Measurements from ENCODE around the gene HSPB9. TPM values are rescaled to one million over a fixed set of nuclear protein-coding genes. Genes with fewer than 3 reads are reported as not detected.

The HSPB9 gene
- total RNA-seq, 4 donors from 2014 or later, result 0.14 TPM; not detected in 3

DNA sequence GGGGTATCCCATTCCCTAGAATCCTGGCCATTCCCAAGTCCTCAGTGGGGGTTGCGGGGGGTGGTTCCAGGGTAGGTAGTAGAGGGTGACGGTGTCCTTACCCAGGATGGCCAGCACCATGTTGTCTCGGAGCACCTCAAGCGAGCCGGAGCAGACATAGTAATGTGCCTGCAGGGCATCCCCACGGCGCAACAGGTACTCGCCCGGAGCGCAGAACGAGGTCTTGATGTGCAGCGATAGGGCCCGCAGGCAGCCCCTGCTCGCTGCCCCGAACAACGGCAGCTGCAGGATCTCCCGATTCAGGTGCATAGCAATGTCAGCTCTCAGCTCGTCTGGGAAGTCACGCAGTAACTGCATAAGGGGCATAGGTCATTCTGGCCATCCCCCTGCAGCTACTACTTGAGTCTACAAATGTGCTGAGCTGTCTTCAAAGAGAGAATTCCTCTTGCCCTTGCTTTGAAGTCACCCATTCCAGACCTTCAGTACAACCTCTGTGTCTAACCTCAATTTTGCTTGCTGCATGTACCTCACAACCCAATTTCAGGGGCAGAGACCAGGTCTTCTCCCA lies 43.7 kb downstream of the HSPB9 start:
- DNase-seq, result no peak
- in situ Hi-C loops (cut with MboI; ENCODE audit: low pct_ligation_motif_present in 1 of 4, low pct_unique_long_range_greater_than_20kb in 1 of 4, low sequenced_read_pairs in 3 of 4) (no loop called here), intact Hi-C loops (cut with DNase I; ENCODE audit: low total_unique reads) (no loop called here)
- H3K27ac ChIP-seq, result no peak overlapping the region
- TF ChIP-seq, protein P1, sequence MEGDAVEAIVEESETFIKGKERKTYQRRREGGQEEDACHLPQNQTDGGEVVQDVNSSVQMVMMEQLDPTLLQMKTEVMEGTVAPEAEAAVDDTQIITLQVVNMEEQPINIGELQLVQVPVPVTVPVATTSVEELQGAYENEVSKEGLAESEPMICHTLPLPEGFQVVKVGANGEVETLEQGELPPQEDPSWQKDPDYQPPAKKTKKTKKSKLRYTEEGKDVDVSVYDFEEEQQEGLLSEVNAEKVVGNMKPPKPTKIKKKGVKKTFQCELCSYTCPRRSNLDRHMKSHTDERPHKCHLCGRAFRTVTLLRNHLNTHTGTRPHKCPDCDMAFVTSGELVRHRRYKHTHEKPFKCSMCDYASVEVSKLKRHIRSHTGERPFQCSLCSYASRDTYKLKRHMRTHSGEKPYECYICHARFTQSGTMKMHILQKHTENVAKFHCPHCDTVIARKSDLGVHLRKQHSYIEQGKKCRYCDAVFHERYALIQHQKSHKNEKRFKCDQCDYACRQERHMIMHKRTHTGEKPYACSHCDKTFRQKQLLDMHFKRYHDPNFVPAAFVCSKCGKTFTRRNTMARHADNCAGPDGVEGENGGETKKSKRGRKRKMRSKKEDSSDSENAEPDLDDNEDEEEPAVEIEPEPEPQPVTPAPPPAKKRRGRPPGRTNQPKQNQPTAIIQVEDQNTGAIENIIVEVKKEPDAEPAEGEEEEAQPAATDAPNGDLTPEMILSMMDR (IDR thresholded peaks at IDR 0.05), result no peak
- TF ChIP-seq POLR2AphosphoS5 (IDR thresholded peaks at IDR 0.05) (no peak), EP300 (IDR thresholded peaks at IDR 0.05; ENCODE audit: low read depth) (no peak), POLR2A (IDR thresholded peaks at IDR 0.05) (no peak)
- no peaks in the 10 kb centered on the region for H3K27me3 ChIP-seq
- H3K4me3 ChIP-seq, result no peak overlapping the region
- no peaks in the 10 kb centered on the region for H3K9me3 ChIP-seq
- no peaks in the 10 kb centered on the region for H3K36me3 ChIP-seq
- no peaks in the 10 kb centered on the region for H3K4me1 ChIP-seq
- WGBS, 2 donors (ENCODE audit: low coverage in 1 of 2), result 89% methylated on average over 19 of the region's 19 CpGs; no CpG with 5 or more reads in 1 of the 2 donors

DNA sequence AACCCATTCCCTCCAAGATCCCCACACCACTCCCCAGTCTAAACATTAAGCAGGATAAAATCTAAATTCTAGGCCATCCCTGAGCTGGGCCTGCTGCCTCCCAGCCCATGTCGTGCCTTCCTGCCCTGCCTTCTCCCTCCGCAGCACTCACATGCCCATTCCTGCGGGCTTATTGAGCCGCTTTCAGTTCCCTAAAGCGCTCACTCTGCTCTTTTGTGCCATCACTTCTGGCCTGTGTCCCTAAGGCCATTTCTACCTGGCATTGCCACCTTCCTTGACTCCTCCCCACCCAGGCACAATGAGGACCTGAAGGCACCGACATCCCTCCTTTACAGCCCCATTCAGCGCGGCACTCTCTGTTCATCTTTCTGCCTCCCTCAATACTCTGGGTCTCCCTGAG lies 45.2 kb downstream of the HSPB9 start:
- Histone ChIP-seq H3K4me3 (no peak overlapping the region), H3K9me3 (no peaks in the 10 kb centered on the region), H3K27me3 (no peaks in the 10 kb centered on the region), H3K4me1 (no peaks in the 10 kb centered on the region), H3K36me3 (no peaks in the 10 kb centered on the region), H3K27ac (no peak overlapping the region)
- intact Hi-C loops (cut with DNase I; ENCODE audit: low total_unique reads) (no loop called here), in situ Hi-C loops (cut with MboI; ENCODE audit: low pct_ligation_motif_present in 1 of 4, low pct_unique_long_range_greater_than_20kb in 1 of 4, low sequenced_read_pairs in 3 of 4) (no loop called here)
- TF ChIP-seq POLR2A (IDR thresholded peaks at IDR 0.05) (no peak), EP300 (IDR thresholded peaks at IDR 0.05; ENCODE audit: low read depth) (no peak), POLR2AphosphoS5 (IDR thresholded peaks at IDR 0.05) (no peak)
- TF ChIP-seq, protein P1 (IDR thresholded peaks at IDR 0.05), result no peak
- WGBS, 2 donors (ENCODE audit: low coverage in 1 of 2), result 87 to 92% methylated on average over 8 of the region's 8 CpGs
- no peak for DNase-seq

DNA sequence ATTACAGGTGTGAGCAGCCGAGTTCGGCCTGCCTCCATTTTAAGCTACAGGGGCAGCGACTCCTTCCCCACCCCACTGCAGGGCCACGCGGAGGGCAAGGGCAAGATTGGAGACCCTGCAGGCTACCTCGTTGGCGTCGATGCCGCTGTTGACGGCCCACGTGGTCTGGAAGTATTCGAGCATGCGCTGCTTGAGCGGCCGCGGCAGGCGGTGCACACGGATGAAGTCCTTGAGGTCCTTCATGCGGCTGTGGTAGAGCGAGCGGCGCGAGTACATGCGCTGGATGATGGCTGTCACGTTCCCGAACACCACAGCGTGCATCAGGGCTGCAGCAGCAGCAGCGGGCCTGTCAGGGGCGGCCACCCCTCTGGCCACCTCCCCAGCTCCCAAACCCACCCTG lies 46.7 kb downstream of the HSPB9 start:
- Histone ChIP-seq H3K27ac (no peak overlapping the region), H3K4me1 (no peaks in the 10 kb centered on the region), H3K9me3 (no peaks in the 10 kb centered on the region), H3K4me3 (no peak overlapping the region), H3K27me3 (no peaks in the 10 kb centered on the region), H3K36me3 (no peaks in the 10 kb centered on the region)
- intact Hi-C loops (cut with DNase I; ENCODE audit: low total_unique reads) (no loop called here), in situ Hi-C loops (cut with MboI; ENCODE audit: low pct_ligation_motif_present in 1 of 4, low pct_unique_long_range_greater_than_20kb in 1 of 4, low sequenced_read_pairs in 3 of 4) (no loop called here)
- TF ChIP-seq POLR2A (IDR thresholded peaks at IDR 0.05) (no peak), EP300 (IDR thresholded peaks at IDR 0.05; ENCODE audit: low read depth) (no peak), POLR2AphosphoS5 (IDR thresholded peaks at IDR 0.05) (no peak)
- TF ChIP-seq, protein P1 (IDR thresholded peaks at IDR 0.05), result no peak
- 93% methylated on average over 29 of the region's 29 CpGs; no CpG with 5 or more reads in 1 of the 2 donors for WGBS, 2 donors (ENCODE audit: low coverage in 1 of 2)
- no peak for DNase-seq

DNA sequence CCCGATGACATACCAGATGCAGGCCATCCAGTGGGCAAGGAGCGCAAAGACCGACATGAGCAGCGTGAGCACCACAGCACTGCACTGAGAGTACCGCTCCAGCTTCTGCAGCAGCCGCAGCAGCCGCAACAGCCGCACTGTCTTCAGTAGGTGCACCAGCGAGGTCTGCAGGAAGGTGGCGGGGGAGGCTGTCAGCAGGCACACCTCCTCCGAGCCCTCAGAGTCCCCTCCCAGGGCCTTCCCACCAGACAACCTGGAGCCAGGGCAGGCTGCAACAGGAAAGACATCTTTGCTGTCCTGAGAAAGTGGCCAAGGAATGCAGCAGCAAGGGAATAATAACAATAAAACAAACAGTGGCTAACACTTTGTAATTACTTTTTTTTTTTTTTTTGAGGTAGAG lies 49.2 kb downstream of the HSPB9 start:
- Histone ChIP-seq H3K27ac (no peak overlapping the region), H3K4me1 (no peaks in the 10 kb centered on the region), H3K9me3 (no peaks in the 10 kb centered on the region), H3K27me3 (no peaks in the 10 kb centered on the region), H3K4me3 (no peak overlapping the region), H3K36me3 (no peaks in the 10 kb centered on the region)
- WGBS, 2 donors (ENCODE audit: low coverage in 1 of 2), result 62 to 68% methylated on average over 5 to 10 of the region's 11 CpGs
- in situ Hi-C loops (cut with MboI; ENCODE audit: low pct_ligation_motif_present in 1 of 4, low pct_unique_long_range_greater_than_20kb in 1 of 4, low sequenced_read_pairs in 3 of 4) (no loop called here), intact Hi-C loops (cut with DNase I; ENCODE audit: low total_unique reads) (no loop called here)
- DNase-seq, result no peak
- TF ChIP-seq POLR2A (IDR thresholded peaks at IDR 0.05) (no peak), EP300 (IDR thresholded peaks at IDR 0.05; ENCODE audit: low read depth) (no peak), POLR2AphosphoS5 (IDR thresholded peaks at IDR 0.05) (no peak)
- TF ChIP-seq, protein P1 (IDR thresholded peaks at IDR 0.05), result no peak

Other genes with a start within 250 kb of the HSPB9 start
- gene ACLY, start 203.9 kb upstream of the HSPB9 start, total RNA-seq, result 10 to 100 TPM; 39.2 to 69.2 (median 51.9) TPM
- under 1 TPM in 2 of 4 donors, not detected in 2; 0.32 to 0.55 TPM for gene ODAD4, start 192.2 kb upstream of the HSPB9 start, total RNA-seq
- 100 to 1,000 TPM in 1 of 4 donors, 10 to 100 TPM in 3; 32.6 to 133 (median 54.2) TPM for gene CNP, start 156.0 kb upstream of the HSPB9 start, total RNA-seq
- gene DNAJC7, start 105.4 kb upstream of the HSPB9 start, total RNA-seq, result 10 to 100 TPM; 18.1 to 87.5 (median 64.5) TPM
- gene NKIRAS2, start 102.7 kb upstream of the HSPB9 start, total RNA-seq, result 10 to 100 TPM; 20.5 to 52.7 (median 35.0) TPM
- gene C17orf113, start 72.2 kb upstream of the HSPB9 start, total RNA-seq, result 1 to 10 TPM in 2 of 4 donors, under 1 TPM in 1, not detected in 1; 0.37 to 4.1 (median 3.7) TPM
- gene ZNF385C, start 24.3 kb upstream of the HSPB9 start, total RNA-seq, result under 1 TPM in 2 of 4 donors, not detected in 2; 0.27 to 0.48 TPM
- gene DHX58, start 10.1 kb upstream of the HSPB9 start, total RNA-seq, result 10 to 100 TPM in 3 of 4 donors, 1 to 10 TPM in 1; 4.6 to 14.6 (median 12.8) TPM
- 100 to 1,000 TPM in 1 of 4 donors, 10 to 100 TPM in 3; 16.9 to 154 (median 48.9) TPM for gene KAT2A, start 1.4 kb upstream of the HSPB9 start, total RNA-seq
- 100 to 1,000 TPM in 2 of 4 donors, 10 to 100 TPM in 2; 40.8 to 172 (median 112) TPM for gene RAB5C, start 32.2 kb downstream of the HSPB9 start, total RNA-seq
- gene KCNH4, start 58.3 kb downstream of the HSPB9 start, total RNA-seq, result not detected
- not detected for gene HCRT, start 62.6 kb downstream of the HSPB9 start, total RNA-seq
- gene GHDC, start 71.7 kb downstream of the HSPB9 start, total RNA-seq, result 10 to 100 TPM; 10.8 to 34.6 (median 32.2) TPM
- 100 to 1,000 TPM in 2 of 4 donors, 10 to 100 TPM in 2; 51.3 to 151 (median 79.1) TPM for gene STAT5B, start 153.6 kb downstream of the HSPB9 start, total RNA-seq
- gene STAT5A, start 165.7 kb downstream of the HSPB9 start, total RNA-seq, result 10 to 100 TPM; 36.2 to 93.7 (median 50.3) TPM

Data from transverse colon (tissue), 4 donors.